ENCODE results near the gene COQ7.
A peak's percentile ranks its signal among the peaks of the same experiment; 100 is the strongest.

Gene COQ7

DNA sequence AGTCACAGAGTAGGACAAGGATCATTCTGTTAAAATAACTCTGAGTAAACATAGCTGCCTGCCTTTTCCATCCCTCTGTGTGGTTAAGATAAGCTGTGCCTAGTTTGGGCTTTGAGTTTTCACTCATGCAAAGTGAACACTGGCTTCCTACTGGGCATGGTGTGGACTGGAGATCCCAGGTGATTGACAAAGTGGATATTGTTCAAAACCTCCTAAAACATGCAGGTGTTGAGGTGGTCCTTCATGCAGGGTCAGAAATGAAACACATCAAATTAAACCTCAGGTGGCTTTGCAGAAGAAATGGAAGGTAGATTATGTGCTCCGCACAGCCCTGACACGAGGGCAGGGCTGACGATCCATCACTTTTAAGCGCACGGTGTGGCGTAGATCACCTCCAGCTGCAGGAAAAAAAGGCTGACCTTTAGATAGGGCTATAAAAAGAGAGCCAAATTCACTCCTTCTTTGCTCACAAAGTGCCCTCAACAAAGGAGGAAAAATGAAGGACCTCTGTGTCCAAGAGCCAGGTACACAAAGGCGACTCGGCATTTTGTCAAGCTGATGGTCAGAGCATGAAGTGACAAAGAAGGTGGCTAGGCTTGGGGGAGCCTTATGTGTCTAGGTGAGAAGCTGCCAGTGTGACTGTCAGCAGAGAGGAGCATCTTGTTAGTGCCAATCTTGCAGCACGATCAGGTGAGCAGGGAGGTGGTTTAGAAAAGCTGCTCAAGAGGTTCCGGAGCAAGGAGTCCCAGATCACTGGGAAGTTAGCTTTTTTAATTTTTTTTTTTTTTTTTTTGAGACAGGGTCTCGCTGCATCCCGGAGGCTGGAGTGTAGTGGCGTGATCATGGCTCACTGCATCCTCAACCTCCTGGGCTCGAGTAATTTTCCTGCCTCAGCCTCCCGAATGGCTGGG, 26.5 kb downstream of the COQ7 start:
- Mint-ChIP-seq H3K27me3 (ENCODE audit: low read depth) (no peaks in the 10 kb centered on the region), H3K4me1 (peaks cover 7% of the 10 kb centered on the region), H3K27ac (peak overlapping the region in 1 of 3 experiments; percentile 16), H3K9me3 (peaks cover 3% of the 10 kb centered on the region), H3K4me3 (no peak overlapping the region), H3K36me3 (ENCODE audit: low read depth) (no peaks in the 10 kb centered on the region)
- TF ChIP-seq, protein P1, sequence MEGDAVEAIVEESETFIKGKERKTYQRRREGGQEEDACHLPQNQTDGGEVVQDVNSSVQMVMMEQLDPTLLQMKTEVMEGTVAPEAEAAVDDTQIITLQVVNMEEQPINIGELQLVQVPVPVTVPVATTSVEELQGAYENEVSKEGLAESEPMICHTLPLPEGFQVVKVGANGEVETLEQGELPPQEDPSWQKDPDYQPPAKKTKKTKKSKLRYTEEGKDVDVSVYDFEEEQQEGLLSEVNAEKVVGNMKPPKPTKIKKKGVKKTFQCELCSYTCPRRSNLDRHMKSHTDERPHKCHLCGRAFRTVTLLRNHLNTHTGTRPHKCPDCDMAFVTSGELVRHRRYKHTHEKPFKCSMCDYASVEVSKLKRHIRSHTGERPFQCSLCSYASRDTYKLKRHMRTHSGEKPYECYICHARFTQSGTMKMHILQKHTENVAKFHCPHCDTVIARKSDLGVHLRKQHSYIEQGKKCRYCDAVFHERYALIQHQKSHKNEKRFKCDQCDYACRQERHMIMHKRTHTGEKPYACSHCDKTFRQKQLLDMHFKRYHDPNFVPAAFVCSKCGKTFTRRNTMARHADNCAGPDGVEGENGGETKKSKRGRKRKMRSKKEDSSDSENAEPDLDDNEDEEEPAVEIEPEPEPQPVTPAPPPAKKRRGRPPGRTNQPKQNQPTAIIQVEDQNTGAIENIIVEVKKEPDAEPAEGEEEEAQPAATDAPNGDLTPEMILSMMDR (IDR thresholded peaks at IDR 0.05; ENCODE audit: unreplicated experiment in 3 of 3), result no peak

DNA sequence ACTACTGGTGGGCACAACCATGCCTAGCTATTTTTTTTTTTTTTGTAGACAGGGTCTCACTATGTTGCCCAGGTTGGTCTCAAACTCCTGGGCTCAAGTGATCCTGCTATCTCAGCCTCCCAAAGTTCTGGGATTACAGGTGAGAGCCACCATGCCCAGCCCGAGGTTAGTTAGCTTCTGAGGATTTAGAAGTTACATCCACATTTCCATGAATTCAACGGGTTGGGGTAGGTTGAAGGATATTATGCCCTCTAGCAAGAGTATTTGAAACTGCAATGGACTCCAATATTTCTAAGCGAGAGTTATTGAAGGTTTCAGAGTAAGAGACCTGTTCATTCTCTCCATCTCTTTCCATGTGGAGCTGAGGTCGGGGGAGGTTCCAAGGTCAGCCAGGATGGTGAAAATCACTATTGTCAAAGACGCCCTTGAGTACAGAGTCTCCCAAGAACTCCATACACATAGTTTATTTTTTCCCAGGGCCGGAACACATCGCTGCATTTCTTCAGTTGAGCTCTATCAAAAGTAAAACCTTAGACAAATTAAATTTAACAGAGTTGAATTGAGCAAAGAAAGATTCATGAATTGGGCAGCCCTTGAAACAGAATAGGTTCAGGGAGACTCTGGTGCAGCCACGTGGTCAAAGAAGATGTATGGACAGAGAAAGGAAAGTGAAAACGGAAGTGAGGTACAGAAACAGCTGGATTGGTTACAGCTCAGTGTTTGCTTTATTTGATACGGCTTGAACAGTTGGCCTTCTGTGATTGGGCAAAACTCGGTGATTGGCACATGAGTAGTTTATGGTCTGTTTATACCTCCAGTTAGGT, 27.3 kb downstream of the COQ7 start:
- Mint-ChIP-seq H3K9me3 (peaks cover 3% of the 10 kb centered on the region), H3K36me3 (ENCODE audit: low read depth) (no peaks in the 10 kb centered on the region), H3K27ac (no peak overlapping the region), H3K4me1 (peaks cover 7% of the 10 kb centered on the region), H3K4me3 (no peak overlapping the region), H3K27me3 (ENCODE audit: low read depth) (no peaks in the 10 kb centered on the region)
- TF ChIP-seq, protein P1 (IDR thresholded peaks at IDR 0.05; ENCODE audit: unreplicated experiment in 3 of 3), result no peak

DNA sequence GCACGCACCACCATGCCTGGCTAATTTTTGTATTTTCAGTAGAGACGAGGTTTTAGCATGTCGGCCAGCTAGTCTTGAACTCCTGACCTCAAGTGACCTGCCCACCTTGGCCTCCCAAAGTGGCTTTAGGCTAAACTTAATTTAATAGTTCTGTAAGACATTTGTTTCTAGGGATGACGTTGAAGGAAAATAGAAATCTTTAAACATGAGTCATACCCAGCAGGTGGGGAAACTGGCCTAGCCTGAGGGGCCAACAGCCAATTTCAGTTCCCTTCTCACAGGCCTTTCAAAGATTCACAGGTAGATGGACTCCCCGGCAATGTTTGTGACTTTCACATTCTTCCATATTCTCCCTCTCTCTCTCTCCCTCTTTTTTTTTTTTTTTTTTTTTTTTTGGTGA, 28.2 kb downstream of the COQ7 start:
- H3K36me3 Mint-ChIP-seq (ENCODE audit: low read depth), result no peaks in the 10 kb centered on the region
- TF ChIP-seq, protein P1 (IDR thresholded peaks at IDR 0.05; ENCODE audit: unreplicated experiment in 3 of 3), result no peak
- peaks cover 7% of the 10 kb centered on the region for H3K4me1 Mint-ChIP-seq
- no peak overlapping the region for H3K27ac Mint-ChIP-seq
- peaks cover 3% of the 10 kb centered on the region for H3K9me3 Mint-ChIP-seq
- no peaks in the 10 kb centered on the region for H3K27me3 Mint-ChIP-seq (ENCODE audit: low read depth)
- no peak overlapping the region for H3K4me3 Mint-ChIP-seq

DNA sequence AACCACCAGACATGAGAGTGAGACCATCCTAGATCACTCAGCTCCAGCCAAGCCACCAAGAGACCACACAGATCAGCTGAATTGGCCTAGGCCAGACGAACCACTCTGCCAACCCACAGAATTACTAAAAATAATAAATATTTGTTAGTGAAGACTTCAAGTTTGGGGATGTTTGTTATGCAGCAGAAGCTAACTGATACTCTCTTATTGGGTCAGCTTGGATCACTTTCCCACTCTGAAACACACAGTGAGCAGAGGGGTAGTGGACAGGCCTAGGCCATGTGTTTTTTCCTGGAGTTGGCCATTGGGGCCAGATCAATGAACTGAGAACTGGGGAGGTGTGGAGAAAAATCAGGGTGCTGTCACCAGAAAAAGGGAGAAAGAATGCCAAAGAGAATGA, 30.8 kb downstream of the COQ7 start:
- H3K9me3 Mint-ChIP-seq, result peaks cover 3% of the 10 kb centered on the region
- H3K36me3 Mint-ChIP-seq (ENCODE audit: low read depth), result no peaks in the 10 kb centered on the region
- peaks cover 4% of the 10 kb centered on the region for H3K27me3 Mint-ChIP-seq (ENCODE audit: low read depth)
- H3K4me1 Mint-ChIP-seq, result peaks cover 9% of the 10 kb centered on the region
- H3K4me3 Mint-ChIP-seq, result no peak overlapping the region
- TF ChIP-seq, protein P1 (IDR thresholded peaks at IDR 0.05; ENCODE audit: unreplicated experiment in 3 of 3), result no peak
- H3K27ac Mint-ChIP-seq, result no peak overlapping the region

DNA sequence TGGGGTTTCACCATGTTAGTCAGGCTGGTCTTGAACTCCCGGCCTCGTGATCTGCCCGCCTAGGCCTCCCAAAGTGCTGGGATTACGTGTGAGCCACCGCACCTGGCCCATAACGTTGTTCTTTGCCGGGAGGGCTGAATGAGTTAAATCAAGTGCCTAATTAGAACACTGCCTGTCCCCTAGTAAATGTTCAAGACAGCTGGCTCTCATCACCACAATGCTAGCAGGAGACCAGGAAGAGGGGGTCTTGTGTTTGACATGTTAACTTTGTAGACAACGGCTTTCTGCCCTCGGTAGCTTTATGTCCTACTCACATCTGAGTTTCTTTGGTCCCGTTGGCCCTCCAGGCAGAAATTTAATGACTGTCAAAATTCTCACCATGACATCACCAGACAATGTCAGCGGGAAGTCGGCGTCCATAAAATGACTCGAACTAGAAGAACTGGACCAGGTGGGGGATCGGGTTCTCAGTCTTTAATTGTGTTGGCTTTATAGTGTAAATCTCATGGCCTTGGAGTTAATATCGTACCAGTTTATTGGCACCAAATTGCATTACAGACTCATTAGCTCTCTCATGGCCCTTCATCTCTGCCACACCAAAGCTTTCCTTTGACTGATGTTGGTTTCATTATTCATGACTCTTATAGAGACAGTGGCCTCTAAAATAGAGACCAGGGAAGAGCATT, 34.9 kb downstream of the COQ7 start:
- Mint-ChIP-seq H3K27ac (peak overlapping the region; percentile 15 to 75 (median 74)), H3K27me3 (ENCODE audit: low read depth) (peaks cover 4% of the 10 kb centered on the region), H3K4me1 (peaks cover 30% of the 10 kb centered on the region), H3K4me3 (no peak overlapping the region), H3K9me3 (peaks cover 3% of the 10 kb centered on the region), H3K36me3 (ENCODE audit: low read depth) (no peaks in the 10 kb centered on the region)
- TF ChIP-seq, protein P1 (IDR thresholded peaks at IDR 0.05; ENCODE audit: unreplicated experiment in 3 of 3), result no peak

Data from nephron (organoid).